SK-N-SH treated with all-trans-retinoic acid at 6 μM for 48 hours (cell line): ENCODE results near the gene ANKRD33B.

ENCODE experiments used
- CSRNP3 ChIP-seq: fragments of 250-450 bp; sonication (Bioruptor Pico); IDR thresholded peaks from 2 replicates; pipeline ENCODE4 v1.5.1; 2021; ENCODE audit warnings: mild to moderate bottlenecking, moderate library complexity
- ISL1 ChIP-seq: fragments of 250-450 bp; sonication (Bioruptor Pico); IDR thresholded peaks from 2 replicates; pipeline ENCODE4 v2.1.2; 2022; ENCODE audit warnings: mild to moderate bottlenecking, moderate library complexity
- PATZ1 ChIP-seq: fragments of 250-450 bp; sonication (Bioruptor Pico); IDR thresholded peaks from 2 replicates; pipeline ENCODE4 v1.8.0; 2020; ENCODE audit warnings: mild to moderate bottlenecking, moderate library complexity, borderline replicate concordance
- SNAI2 ChIP-seq: fragments of 250-450 bp; sonication (Bioruptor Pico); IDR thresholded peaks from 2 replicates; pipeline ENCODE4 v1.5.0; 2020; ENCODE audit warnings: mild to moderate bottlenecking, moderate library complexity

GRCh38 chr5:10615693-10616092 is 51.8 kb downstream of the ANKRD33B start:
- TF ChIP-seq PATZ1 (no peak), SNAI2 (no peak), CSRNP3 (no peak), ISL1 (CRISPR knock-in tag) (no peak)
